GM21737 (cell line): ENCODE results near the gene CABLES1.
"Not testable (repeated sequence)": the region's sequence is repeated elsewhere in the genome, so short reads cannot be mapped to it uniquely, and the experiment has no call there.

Experiments used
- ATAC-seq: cut with Tn5 transposase; IDR thresholded peaks from one replicate; pipeline ENCODE4 v1.9.1; 2021; ENCODE audit warnings: mild to moderate bottlenecking, moderate library complexity; ENCODE audit not compliant: unreplicated experiment

CABLES1 gene

GRCh38 chr18:23281626-23282436 is 146.5 kb downstream of the CABLES1 start:
- ATAC-seq, result no peak

DNA sequence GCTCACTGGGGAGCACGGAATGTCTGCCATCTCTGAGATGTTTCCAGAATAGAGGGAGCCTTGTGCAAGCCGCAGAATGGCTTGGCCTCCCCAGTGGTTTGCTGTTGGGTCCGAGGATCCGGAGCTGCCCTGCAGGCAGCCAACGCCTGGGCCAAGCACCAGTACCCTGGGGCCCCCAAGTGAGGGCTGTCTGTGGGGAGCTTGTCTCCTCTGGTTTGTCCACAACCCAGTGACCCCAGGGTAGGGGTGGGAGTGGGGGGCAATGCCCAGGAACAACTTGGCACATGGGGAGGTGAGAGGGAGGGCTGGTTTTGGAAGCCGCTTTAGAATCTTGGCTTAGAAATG is 147.1 kb downstream of the CABLES1 start:
- no peak for ATAC-seq

- ATAC-seq, result peak; percentile 84
Measured at GRCh38 chr18:23283916-23284430, 148.7 kb downstream of the CABLES1 start.

DNA sequence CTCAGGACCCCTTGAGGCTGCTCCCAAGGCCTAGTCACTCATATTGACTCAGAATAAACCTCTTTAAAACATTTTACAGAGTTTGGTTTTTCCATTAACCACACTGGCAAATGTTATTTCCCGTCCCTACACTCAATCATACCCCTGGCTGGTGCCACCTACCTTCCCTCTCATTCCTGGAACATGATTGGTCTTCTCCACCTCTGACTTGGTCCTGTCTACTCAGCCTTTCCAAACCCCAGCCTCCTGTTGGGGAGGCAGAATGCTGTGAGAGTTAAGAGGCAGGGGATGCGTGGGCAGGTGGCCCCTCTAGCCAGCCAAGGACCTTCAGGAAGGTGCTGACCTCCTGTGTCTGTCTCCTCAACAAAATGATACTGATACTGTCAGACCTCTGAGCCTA is 149.3 kb downstream of the CABLES1 start:
- no peak for ATAC-seq

- ATAC-seq, result not testable (repeated sequence)
Measured at GRCh38 chr18:23285581-23285980, 150.3 kb downstream of the CABLES1 start.

DNA sequence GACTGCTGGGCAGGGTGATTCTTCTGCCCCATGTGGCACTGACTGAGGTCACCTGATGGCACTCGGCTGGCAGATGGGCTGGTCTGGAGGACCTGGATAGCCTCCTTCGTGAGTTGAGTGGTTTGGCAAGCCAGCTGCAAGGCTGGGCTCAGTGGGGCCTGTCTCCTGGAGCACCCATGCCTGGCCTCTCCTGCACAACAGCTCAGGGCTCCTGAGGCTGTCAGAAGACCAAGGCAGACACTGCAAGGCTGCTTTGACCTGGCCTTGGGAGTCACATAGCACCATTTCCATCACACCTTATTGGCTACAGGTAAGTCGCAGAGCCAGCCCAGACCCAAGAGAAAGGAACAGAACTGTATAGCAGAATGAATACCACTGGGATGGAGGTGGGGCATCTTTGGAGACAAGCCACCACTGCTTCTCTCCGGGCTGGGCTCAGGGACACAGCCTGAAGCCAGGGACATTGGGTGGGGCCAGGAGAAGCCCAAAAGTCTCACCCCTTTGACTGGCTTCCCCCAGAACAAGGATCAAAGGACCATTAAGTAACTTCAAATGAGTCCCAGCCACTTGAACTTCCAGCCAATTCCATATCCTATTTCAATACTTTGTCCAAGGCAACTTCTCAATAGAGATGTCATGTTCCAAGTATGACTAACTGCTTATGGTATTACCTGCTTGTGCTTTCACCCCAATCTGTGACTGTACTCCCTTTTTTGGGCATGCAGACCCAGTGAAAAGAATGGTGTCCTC is 156.3 kb downstream of the CABLES1 start:
- ATAC-seq, result no peak

GRCh38 chr18:23300231-23300805 is 165.0 kb downstream of the CABLES1 start:
- no peak for ATAC-seq

DNA sequence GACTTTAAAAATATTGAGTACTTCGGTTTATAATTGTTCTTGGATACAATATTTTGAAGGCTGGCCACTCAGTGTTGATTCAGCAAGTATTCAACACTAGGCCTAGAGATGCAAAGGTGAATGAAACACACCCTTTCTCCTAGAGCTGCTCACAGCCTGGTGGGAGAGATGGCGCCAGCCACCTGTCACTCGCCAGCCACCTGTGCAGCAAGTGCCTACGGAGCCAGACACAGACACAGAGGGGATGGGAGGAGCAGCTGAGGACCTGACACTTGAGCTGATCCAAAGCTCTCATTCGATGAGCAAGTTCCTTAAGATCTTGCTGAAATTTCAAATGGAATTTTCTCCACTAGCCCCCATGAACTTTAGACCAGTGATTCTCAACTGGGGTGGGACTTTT is 166.7 kb downstream of the CABLES1 start:
- ATAC-seq, result no peak

DNA sequence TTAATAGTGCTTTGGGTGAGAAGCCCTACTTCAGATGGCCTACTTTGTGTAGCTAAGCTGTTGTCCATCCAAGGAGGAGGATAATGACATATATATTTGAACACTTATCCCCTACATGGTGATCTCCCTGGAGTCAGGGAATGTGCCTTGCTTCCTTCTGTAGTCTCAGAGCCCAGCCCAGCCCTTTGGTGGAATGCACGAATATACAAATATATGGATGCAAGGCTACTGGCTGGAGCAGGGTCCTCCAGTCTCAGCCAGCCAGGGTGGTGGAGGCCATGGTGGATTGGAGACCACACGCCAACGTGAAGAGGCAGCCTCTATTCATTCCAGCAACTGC is 167.2 kb downstream of the CABLES1 start:
- ATAC-seq, result no peak

DNA sequence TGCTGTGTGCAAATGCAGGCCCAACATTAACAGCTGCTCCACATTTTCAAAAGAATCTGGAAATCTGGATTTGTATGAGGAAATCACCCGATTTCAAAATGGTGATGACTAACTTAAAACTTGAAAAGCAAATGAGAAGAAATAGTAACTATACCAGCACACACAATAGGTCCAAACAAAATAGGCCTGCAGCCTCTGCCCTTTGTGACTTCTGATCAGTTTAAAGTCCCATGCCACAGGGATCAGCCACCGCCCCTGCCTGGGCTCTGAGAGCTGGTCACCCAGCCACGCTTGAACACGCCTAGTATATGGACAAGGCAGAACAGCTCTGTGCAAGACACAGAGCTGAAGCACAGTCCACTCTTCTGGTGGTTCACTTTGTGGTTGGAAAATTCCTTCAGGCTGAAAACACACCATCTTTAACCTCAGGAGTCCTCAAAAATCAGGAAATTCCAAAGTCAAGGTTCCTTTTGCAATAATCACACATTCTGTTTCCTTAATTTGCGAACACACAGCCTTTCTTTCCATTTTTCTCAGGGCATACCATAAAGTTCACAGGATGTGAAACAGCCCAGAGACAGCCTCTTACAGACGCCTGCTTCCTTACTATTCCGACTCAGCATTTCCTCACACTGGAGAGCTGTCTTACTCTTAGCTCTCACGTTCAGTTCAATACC is 167.7 kb downstream of the CABLES1 start:
- no peak for ATAC-seq

GRCh38 chr18:23306822-23307221 is 171.5 kb downstream of the CABLES1 start:
- no peak for ATAC-seq

- peak; percentile 66 for ATAC-seq
Measured at GRCh38 chr18:23307567-23308295, 172.4 kb downstream of the CABLES1 start.
